Ovary (tissue), 9 donors: ENCODE results near the gene CAMKMT. TPM values are rescaled to one million over a fixed set of nuclear protein-coding genes. Genes with fewer than 3 reads are reported as not detected.

ENCODE experiments used
- DNase-seq, 5 donors: peaks; one replicate each; pipeline ENCODE4 v3.0.0-alpha.2; 2019 to 2020
- H3K27ac ChIP-seq, 2 donors: fragments of 200-600 bp; one replicate each; pipeline versions ENCODE4 v1.5.1 to v1.8.0; 2019 to 2022
- H3K27me3 ChIP-seq: fragments of 200-600 bp; one replicate; pipeline ENCODE4 v1.8.0; 2022
- H3K36me3 ChIP-seq: fragments of 200-600 bp; sonication (generic); one replicate; pipeline ENCODE4 v1.5.1; 2019
- H3K4me1 ChIP-seq: one replicate; pipeline ENCODE4 v1.8.1; 2013; ENCODE audit warnings: mild to moderate bottlenecking, moderate library complexity; ENCODE audit not compliant: insufficient read depth
- H3K4me3 ChIP-seq: fragments of 200-600 bp; sonication (generic); one replicate; pipeline ENCODE4 v1.5.1; 2017
- H3K9me3 ChIP-seq, 2 donors: fragments of 200-600 bp in 1 of 2; sonication (generic) in 1 of 2; one replicate each; pipeline versions ENCODE4 v1.5.1 to v1.8.1; 2013 to 2019; ENCODE audit warnings: mild to moderate bottlenecking in 1 of 2, moderate library complexity in 1 of 2
- EP300 ChIP-seq: sonication (generic); formaldehyde crosslinking; IDR thresholded peaks from one replicate; pipeline ENCODE4 v1.6.1; 2017; ENCODE audit warnings: antibody characterized with exemption
- POLR2A ChIP-seq: fragments of 450-650 bp; IDR thresholded peaks from one replicate; pipeline ENCODE4 v1.6.1; 2017; ENCODE audit warnings: antibody characterized with exemption, mild to moderate bottlenecking, moderate library complexity
- WGBS, 3 donors: extraction: QIAGEN DNeasy Blood & Tissue Kit in 1 of 3; methylation state at CpG; one replicate each; pipeline versions ENCODE4 v1.1.5 to v1.1.7; 2013 to 2017; 5-methylcytosine and 5-hydroxymethylcytosine counted together
- intact Hi-C, 4 donors: fragments of 100-400 bp; cut with DNase I; formaldehyde crosslinking; loops; one replicate each; pipeline versions ENCODE4 v1.11.0 to v1.15.1; 2022 to 2023
- polyA plus RNA-seq, 2 donors: library from polyadenylated mRNA; stranded (reverse); fragments of 200-250 nt in 1 of 2; fragments of 350-450 nt in 1 of 2; fragmentation: Illumina TruSeq in 1 of 2; extraction: RNeasy Lipid Tissue Mini Kit (QIAGEN cat#74804) in 1 of 2; gene quantifications; one replicate each; pipeline ENCODE4 v1.2.3, GENCODE V29; 2013 to 2014
- total RNA-seq, 7 donors: library from RNA; depleted of rRNA in 2 of 7; stranded (reverse); fragments of >200 nt in 2 of 7; fragmentation: NEBNext Ultra II Directional in 3 of 7; extraction: Animal tissue kit (Norgen Biotek cat#: 25700) in 3 of 7; gene quantifications; one replicate each; pipeline versions ENCODE4 v1.1.0 to v1.2.4, GENCODE V29; 2016 to 2023
- TF ChIP-seq, protein P1 (sequence below), 3 donors: fragments of 450-650 bp in 2 of 3; fragments of 200-600 bp in 1 of 3; IDR thresholded peaks; one replicate each; pipeline versions ENCODE4 v1.5.1 to v1.8.0; 2016 to 2022; ENCODE audit warnings: antibody characterized with exemption in 3 of 3, mild to moderate bottlenecking in 1 of 3
- donor health status: DM: no; HTN: no; CAD: no; lungs with moderate emphysema.
- donor health status: DM: no; HTN: no; CAD: no.
- donor health status: Bipolar disorder and iron deficiency.
- donor health status: DM: yes; HTN: yes; CAD: no.
- donor health status: DM: no; HTN: no; CAD: no.
- donor health status: DM: yes; HTN: yes; CAD: no.

The CAMKMT gene
- total and polyA plus RNA-seq, 9 donors, result 3.5 to 10.7 (median 8.9) TPM

DNA sequence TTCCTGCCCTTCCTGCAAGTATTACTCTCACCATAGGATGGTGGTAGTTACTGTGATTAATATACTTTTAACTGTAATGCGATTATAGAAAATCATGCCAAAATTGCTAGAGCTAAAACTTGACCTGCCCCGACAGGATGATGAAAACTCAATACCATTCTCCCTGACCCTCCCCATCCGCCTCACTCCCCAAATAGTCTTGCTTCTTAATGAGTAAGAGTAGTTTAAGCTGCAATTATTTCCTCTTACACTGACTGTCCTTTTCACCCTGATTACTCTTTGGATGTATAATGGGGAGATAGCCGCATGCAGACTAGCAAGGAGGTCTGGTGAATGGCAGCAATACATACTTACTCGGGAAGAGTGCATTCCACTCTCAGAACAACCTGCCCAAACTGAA, 310.2 kb downstream of the CAMKMT start:
- no peaks in the 10 kb centered on the region for H3K4me1 ChIP-seq
- no peaks in the 10 kb centered on the region for H3K27me3 ChIP-seq
- intact Hi-C loops, result no loop called here
- 50 to 57% (median 56%) methylated on average over 5 of the region's 5 CpGs for WGBS, 3 donors
- no peaks in the 10 kb centered on the region for H3K9me3 ChIP-seq
- no peak overlapping the region for H3K4me3 ChIP-seq
- no peaks in the 10 kb centered on the region for H3K36me3 ChIP-seq
- no peak overlapping the region for H3K27ac ChIP-seq
- TF ChIP-seq EP300 (no peak), POLR2A (no peak)
- TF ChIP-seq, protein P1, sequence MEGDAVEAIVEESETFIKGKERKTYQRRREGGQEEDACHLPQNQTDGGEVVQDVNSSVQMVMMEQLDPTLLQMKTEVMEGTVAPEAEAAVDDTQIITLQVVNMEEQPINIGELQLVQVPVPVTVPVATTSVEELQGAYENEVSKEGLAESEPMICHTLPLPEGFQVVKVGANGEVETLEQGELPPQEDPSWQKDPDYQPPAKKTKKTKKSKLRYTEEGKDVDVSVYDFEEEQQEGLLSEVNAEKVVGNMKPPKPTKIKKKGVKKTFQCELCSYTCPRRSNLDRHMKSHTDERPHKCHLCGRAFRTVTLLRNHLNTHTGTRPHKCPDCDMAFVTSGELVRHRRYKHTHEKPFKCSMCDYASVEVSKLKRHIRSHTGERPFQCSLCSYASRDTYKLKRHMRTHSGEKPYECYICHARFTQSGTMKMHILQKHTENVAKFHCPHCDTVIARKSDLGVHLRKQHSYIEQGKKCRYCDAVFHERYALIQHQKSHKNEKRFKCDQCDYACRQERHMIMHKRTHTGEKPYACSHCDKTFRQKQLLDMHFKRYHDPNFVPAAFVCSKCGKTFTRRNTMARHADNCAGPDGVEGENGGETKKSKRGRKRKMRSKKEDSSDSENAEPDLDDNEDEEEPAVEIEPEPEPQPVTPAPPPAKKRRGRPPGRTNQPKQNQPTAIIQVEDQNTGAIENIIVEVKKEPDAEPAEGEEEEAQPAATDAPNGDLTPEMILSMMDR (IDR thresholded peaks at IDR 0.05), result no peak
- DNase-seq, result no peak

DNA sequence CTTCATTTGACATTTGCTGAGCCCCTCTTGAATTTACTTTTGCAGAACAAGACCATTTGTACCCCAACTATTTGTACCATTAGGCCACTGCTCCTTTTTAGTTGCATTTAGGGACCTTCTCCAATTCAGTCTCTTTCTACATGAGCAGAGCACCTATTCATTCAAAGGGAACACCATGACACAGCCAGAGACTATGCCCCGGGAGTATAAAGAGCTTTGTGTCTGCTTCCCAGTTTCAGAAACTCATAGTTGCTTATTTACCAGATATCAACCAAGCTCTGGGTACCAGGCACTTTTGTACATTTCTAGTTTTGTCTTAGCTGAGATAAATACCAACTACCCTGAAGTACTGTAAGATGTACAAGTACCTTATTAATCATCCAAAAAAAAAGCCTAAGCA, 310.7 kb downstream of the CAMKMT start:
- no peak for TF ChIP-seq POLR2A
- TF ChIP-seq EP300, result no peak
- intact Hi-C loops, result no loop called here
- no peaks in the 10 kb centered on the region for H3K36me3 ChIP-seq
- H3K27me3 ChIP-seq, result no peaks in the 10 kb centered on the region
- no peak overlapping the region for H3K27ac ChIP-seq
- H3K9me3 ChIP-seq, result no peaks in the 10 kb centered on the region
- no peaks in the 10 kb centered on the region for H3K4me1 ChIP-seq
- DNase-seq, result no peak
- 82 to 88% (median 85%) methylated on average over 1 of the region's 1 CpG for WGBS, 3 donors
- H3K4me3 ChIP-seq, result no peak overlapping the region

DNA sequence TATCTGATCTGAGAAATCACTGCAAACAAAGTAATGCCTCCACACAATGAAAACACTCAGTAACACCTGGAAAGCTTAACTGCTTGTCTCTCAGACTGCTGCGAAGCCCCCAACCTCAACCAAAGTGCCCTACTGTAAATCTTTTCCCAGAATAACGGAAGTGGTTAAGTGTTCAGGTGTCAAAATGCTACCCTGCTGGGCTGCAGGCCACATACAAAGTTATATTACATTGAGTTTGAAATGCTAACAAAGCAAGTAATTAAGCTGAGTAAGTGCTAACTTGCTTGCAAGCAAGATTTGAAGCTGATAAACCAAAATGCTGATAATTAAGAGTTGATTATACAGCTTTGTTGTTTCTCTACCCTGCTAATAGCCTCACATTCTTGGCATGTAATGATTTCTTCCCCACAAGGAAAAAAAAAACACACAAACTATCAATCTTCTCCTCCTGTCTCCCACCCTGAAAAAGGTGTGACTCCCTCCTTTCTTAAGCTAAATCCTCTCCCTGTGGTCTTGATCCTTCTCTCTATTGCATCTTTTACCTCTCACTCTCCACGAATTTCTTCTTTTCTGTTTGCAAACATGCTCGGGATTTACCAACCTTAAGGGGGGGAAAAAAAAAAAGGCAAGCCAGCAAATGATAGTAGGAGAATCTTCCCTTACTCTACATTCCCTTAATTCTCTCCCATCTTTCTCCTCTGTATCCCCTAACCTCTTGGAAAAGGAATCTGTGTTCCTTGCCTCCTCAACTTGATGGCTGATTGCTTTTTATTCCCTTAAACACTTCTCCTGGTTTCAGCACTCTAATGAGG, 312.9 kb downstream of the CAMKMT start:
- Histone ChIP-seq H3K4me3 (no peak overlapping the region), H3K4me1 (no peaks in the 10 kb centered on the region), H3K36me3 (no peaks in the 10 kb centered on the region), H3K9me3 (no peaks in the 10 kb centered on the region), H3K27me3 (no peaks in the 10 kb centered on the region), H3K27ac (no peak overlapping the region)
- TF ChIP-seq EP300 (no peak), POLR2A (no peak)
- TF ChIP-seq, protein P1 (IDR thresholded peaks at IDR 0.05), result no peak
- intact Hi-C loops, result no loop called here
- 41 to 44% (median 42%) methylated on average over 4 of the region's 4 CpGs for WGBS, 3 donors
- no peak for DNase-seq

- H3K27me3 ChIP-seq, result no peaks in the 10 kb centered on the region
- no peaks in the 10 kb centered on the region for H3K4me1 ChIP-seq
- H3K27ac ChIP-seq, result no peak overlapping the region
- intact Hi-C loops, result no loop called here
- no peak for DNase-seq
- no peaks in the 10 kb centered on the region for H3K36me3 ChIP-seq
- WGBS, 3 donors, result 95 to 99% (median 97%) methylated on average over 3 of the region's 3 CpGs
- H3K4me3 ChIP-seq, result no peak overlapping the region
- no peaks in the 10 kb centered on the region for H3K9me3 ChIP-seq
- TF ChIP-seq EP300 (no peak), POLR2A (no peak)
- TF ChIP-seq, protein P1 (IDR thresholded peaks at IDR 0.05), result no peak
These were observed 314.6 kb downstream of the CAMKMT start for GRCh38 chr2:44676379-44676778.

DNA sequence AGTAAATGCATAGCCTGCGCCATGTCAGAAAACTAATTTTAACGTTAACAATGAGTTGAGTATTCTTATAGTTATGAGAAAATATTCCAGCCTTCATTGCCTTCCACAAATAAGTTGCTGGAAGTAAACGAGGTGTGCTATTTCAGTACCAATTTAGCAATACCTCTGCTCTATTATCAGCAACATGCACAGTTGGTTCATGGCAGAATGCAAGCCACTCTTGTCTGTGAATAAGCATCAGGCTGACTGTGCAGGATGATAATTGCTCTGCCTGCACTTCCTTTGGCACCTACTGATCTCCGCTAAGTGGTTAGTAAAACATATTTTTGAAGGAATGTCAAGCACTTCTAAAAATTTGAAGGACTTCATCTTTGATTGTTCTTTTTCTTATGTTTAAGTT, 317.8 kb downstream of the CAMKMT start:
- Histone ChIP-seq H3K9me3 (no peaks in the 10 kb centered on the region), H3K4me1 (no peaks in the 10 kb centered on the region), H3K27me3 (no peaks in the 10 kb centered on the region), H3K36me3 (no peaks in the 10 kb centered on the region), H3K27ac (no peak overlapping the region), H3K4me3 (no peak overlapping the region)
- intact Hi-C loops, result no loop called here
- TF ChIP-seq, protein P1 (IDR thresholded peaks at IDR 0.05), result no peak
- TF ChIP-seq EP300 (no peak), POLR2A (no peak)
- WGBS, 3 donors, result 86 to 87% (median 86%) methylated on average over 4 of the region's 4 CpGs
- DNase-seq, result no peak
